Endothelial cell of umbilical vein (primary cell): ENCODE measurements around the gene C2orf81. TPM values are rescaled to one million over a fixed set of nuclear protein-coding genes. Genes with fewer than 3 reads are reported as not detected.

Experiments used
- BruUV-seq: library from RNA; stranded (reverse); fragments of 400-500 nt; replicated peaks from 2 replicates; lab custom pipeline; 2021; lab: Mats Ljungman, UMichigan
- CTCF ChIA-PET: fragments of 300-600, 350-600 bp; sonication (Branson Sonifier 250); formaldehyde crosslinking; loops from one replicate; lab custom pipeline; 2021; ENCODE audit warnings: antibody characterized with exemption, inconsistent platforms; lab: Charles Lee
- POLR2A ChIA-PET: fragments of 300-600, 350-600 bp; sonication (Branson Sonifier 250); formaldehyde crosslinking; loops from one replicate; lab custom pipeline; 2021; ENCODE audit warnings: antibody characterized with exemption, inconsistent platforms; lab: Charles Lee
- DNase-seq: peaks from one replicate; pipeline ENCODE4 v3.0.0-alpha.2; 2011; ENCODE audit warnings: low read depth, low spot score
- FAIRE-seq: peaks from 2 replicates; lab custom pipeline; 2011; peaks lifted over from hg19 to GRCh38; lab: Jason Lieb, UNC
- H2AFZ ChIP-seq: 2 replicates; pipeline ENCODE4 v1.6.0; 2012; ENCODE audit warnings: low read depth, low read length, control low read depth, inconsistent platforms
- H3K27ac ChIP-seq: 2 replicates; pipeline ENCODE4 v1.5.1; 2011; ENCODE audit warnings: low read depth, mild to moderate bottlenecking, control low read depth, low read length, moderate library complexity; ENCODE audit not compliant: insufficient read depth
- H3K27me3 ChIP-seq, 2 experiments: 2 replicates each; pipeline versions ENCODE4 v1.6.0 to v1.6.1; 2011; ENCODE audit warnings: low read length in 2 of 2, mixed read lengths in 1 of 2; ENCODE audit not compliant: control insufficient read depth in 2 of 2, insufficient read depth in 2 of 2
- H3K36me3 ChIP-seq, 2 experiments: 2 replicates in 1 of 2; 3 replicates in 1 of 2; pipeline ENCODE4 v1.5.1; 2011; ENCODE audit warnings: low read length in 2 of 2, mild to moderate bottlenecking in 1 of 2, moderate library complexity in 1 of 2; ENCODE audit not compliant: control insufficient read depth in 2 of 2, insufficient read depth in 2 of 2; ENCODE audit errors: extremely low read depth in 1 of 2
- H3K4me1 ChIP-seq: 3 replicates; pipeline ENCODE4 v1.5.1; 2011; ENCODE audit warnings: mild to moderate bottlenecking, low read length; ENCODE audit not compliant: control insufficient read depth, insufficient read depth; ENCODE audit errors: extremely low read depth
- H3K4me2 ChIP-seq: 2 replicates; pipeline ENCODE4 v1.6.1; 2011; ENCODE audit warnings: low read length, control low read depth, mixed read lengths; ENCODE audit not compliant: insufficient read depth
- H3K4me3 ChIP-seq, 3 experiments: fragments of 200-600 bp in 1 of 3; sonication (generic), shearing (Covaris generic) in 1 of 3; replicated peaks in 1 of 3; 2 replicates each; pipeline ENCODE4 v1.5.1; 2011 to 2016; ENCODE audit warnings: control low read depth in 3 of 3, low read length in 3 of 3, mild to moderate bottlenecking in 2 of 3, inconsistent platforms in 1 of 3, low read depth in 1 of 3, moderate library complexity in 1 of 3; ENCODE audit not compliant: insufficient read depth in 1 of 3
- H3K79me2 ChIP-seq: 2 replicates; pipeline ENCODE4 v1.6.0; 2012; ENCODE audit warnings: low read length, inconsistent platforms; ENCODE audit not compliant: control insufficient read depth, insufficient read depth
- H3K9ac ChIP-seq: replicated peaks from 2 replicates; pipeline ENCODE3; 2011; ENCODE audit warnings: low read length, control low read depth; ENCODE audit not compliant: insufficient read depth; ENCODE audit errors: extremely low read depth
- H3K9me1 ChIP-seq: replicated peaks from 3 replicates; pipeline ENCODE4 v1.6.0; 2011; ENCODE audit warnings: mild to moderate bottlenecking, low read length; ENCODE audit not compliant: control insufficient read depth, insufficient read depth; ENCODE audit errors: extremely low read depth
- H3K9me3 ChIP-seq: replicated peaks from 2 replicates; pipeline ENCODE4 v1.5.1; 2012; ENCODE audit warnings: low read length, inconsistent platforms; ENCODE audit not compliant: control insufficient read depth, insufficient read depth
- H4K20me1 ChIP-seq: replicated peaks from 2 replicates; pipeline ENCODE3; 2011; ENCODE audit warnings: mild to moderate bottlenecking, low read length; ENCODE audit not compliant: control insufficient read depth, insufficient read depth; ENCODE audit errors: extremely low read depth
- CTCF ChIP-seq, 2 donors: IDR thresholded peaks; 1 replicate in 1 of 2; 2 replicates in 1 of 2; pipeline ENCODE4 v1.5.1; 2011; ENCODE audit warnings: low read length in 2 of 2, mild to moderate bottlenecking in 2 of 2, moderate library complexity in 2 of 2, control low read depth in 1 of 2, inconsistent platforms in 1 of 2, low read depth in 1 of 2; ENCODE audit not compliant: insufficient read depth in 1 of 2; ENCODE audit errors: extremely low read depth in 1 of 2
- EZH2 ChIP-seq: IDR thresholded peaks from 2 replicates; pipeline ENCODE4 v1.6.1; 2012; ENCODE audit warnings: borderline replicate concordance, low read depth, mild to moderate bottlenecking, moderate library complexity, low read length, inconsistent platforms; ENCODE audit not compliant: severe bottlenecking
- FOS ChIP-seq: IDR thresholded peaks from 2 replicates; pipeline ENCODE4 v1.6.1; 2011; ENCODE audit warnings: mild to moderate bottlenecking, low read length, moderate library complexity, borderline replicate concordance; ENCODE audit not compliant: insufficient read depth
- GATA2 ChIP-seq: IDR thresholded peaks from 2 replicates; pipeline ENCODE4 v1.7.0; 2011; ENCODE audit warnings: low read depth, mild to moderate bottlenecking, moderate library complexity, mixed read lengths, low read length; ENCODE audit not compliant: insufficient read length, insufficient read depth
- JUN ChIP-seq: IDR thresholded peaks from 2 replicates; pipeline ENCODE4 v1.6.1; 2011; ENCODE audit warnings: borderline replicate concordance, low read depth; ENCODE audit not compliant: insufficient read length, insufficient read depth
- MYC ChIP-seq: IDR thresholded peaks from one replicate; pipeline ENCODE4 v1.6.1; 2011; ENCODE audit warnings: mild to moderate bottlenecking, low read depth, low read length
- POLR2AphosphoS5 ChIP-seq: IDR thresholded peaks from 2 replicates; pipeline ENCODE4 v1.6.1; 2012; ENCODE audit warnings: low read depth, mild to moderate bottlenecking, control low read depth, low read length, moderate library complexity; ENCODE audit not compliant: insufficient read depth
- dilution Hi-C: fragments of 300-500 bp; cut with MboI; formaldehyde crosslinking; loops from one replicate; pipeline ENCODE4 v1.15.0; 2019; ENCODE audit warnings: low sequenced_read_pairs; ENCODE audit not compliant: extremely low pct_ligation_motif_present
- intact Hi-C: fragments of 100-400 bp; cut with micrococcal nuclease; formaldehyde crosslinking; loops from one replicate; pipeline ENCODE4 v1.10.0; 2022
- polyA plus RNA-seq, 4 experiments: library from polyadenylated mRNA; depleted of rRNA in 3 of 4; stranded (reverse) in 3 of 4; unstranded in 1 of 4; fragments of >200 nt; gene quantifications; 2 replicates each; pipeline versions ENCODE4 v1.2.1 to v1.2.3, GENCODE V29; 2011 to 2012; ENCODE audit warnings: missing spikeins in 1 of 4
- total RNA-seq: library from RNA; stranded (reverse); gene quantifications from 2 replicates; pipeline ENCODE4 v1.2.3, GENCODE V29; 2021
- TF ChIP-seq, protein P1 (sequence below): IDR thresholded peaks from 2 replicates; pipeline ENCODE4 v1.6.1; 2011; ENCODE audit not compliant: insufficient read depth, insufficient read length

C2orf81 gene
- total and polyA plus RNA-seq, 2 donors (not counting 3 experiments of a cell fraction or from before 2014, with no cell fraction given) = 0.17 to 0.71 TPM

- no TSS peak for BruUV-seq
- no peaks in the 10 kb centered on the region for H3K4me1 ChIP-seq
- H3K79me2 ChIP-seq = peaks cover 10% of the 10 kb centered on the region
- H3K27ac ChIP-seq = no peak overlapping the region
- intact Hi-C loops = no loop called here
- POLR2A ChIA-PET = no interaction called here
- CTCF ChIA-PET = interaction anchor here (1.1 to 1.5 kb wide), 2 partner anchors 17 to 40 kb away, joined by 3 to 5 read pairs; no protein-coding TSS in a partner anchor
- H3K4me3 ChIP-seq = no peak overlapping the region
- H4K20me1 ChIP-seq = no peaks in the 10 kb centered on the region
- H3K9ac ChIP-seq = no peak overlapping the region
- H3K9me3 ChIP-seq = no peaks in the 10 kb centered on the region
- dilution Hi-C loops = no loop called here
- H3K27me3 ChIP-seq = no peaks in the 10 kb centered on the region
- H3K4me2 ChIP-seq = no peak overlapping the region
- H2AFZ ChIP-seq = no peak overlapping the region
- peaks cover 5 to 31% of the 10 kb centered on the region in 2 experiments for H3K36me3 ChIP-seq
- no peak for TF ChIP-seq POLR2AphosphoS5
- DNase-seq = peak; percentile 19
- H3K9me1 ChIP-seq = no peaks in the 10 kb centered on the region
- no peak for FAIRE-seq
Measured at GRCh38 chr2:74374509-74375205, 46.8 kb downstream of the C2orf81 start.

- Histone ChIP-seq H3K9me3 (no peaks in the 10 kb centered on the region), H3K4me1 (no peaks in the 10 kb centered on the region), H3K79me2 (peaks cover 4% of the 10 kb centered on the region), H3K27me3 (no peaks in the 10 kb centered on the region), H3K27ac (no peak overlapping the region), H3K9ac (no peak overlapping the region), H3K9me1 (no peaks in the 10 kb centered on the region), H3K36me3 (peaks cover 5 to 36% of the 10 kb centered on the region in 2 experiments), H3K4me3 (no peak overlapping the region), H3K4me2 (no peak overlapping the region), H4K20me1 (no peaks in the 10 kb centered on the region), H2AFZ (no peak overlapping the region)
- intact Hi-C loops (no loop called here), dilution Hi-C loops (no loop called here)
- ChIA-PET CTCF (interaction anchor here (0.6 to 1.5 kb wide), 3 partner anchors 18 to 39 kb away, joined by 3 to 5 read pairs (median 3); no protein-coding TSS in a partner anchor), POLR2A (no interaction called here)
- DNase-seq = no peak
- FAIRE-seq = no peak
- no TSS peak for BruUV-seq
- TF ChIP-seq GATA2 = no peak
- TF ChIP-seq, protein P1, sequence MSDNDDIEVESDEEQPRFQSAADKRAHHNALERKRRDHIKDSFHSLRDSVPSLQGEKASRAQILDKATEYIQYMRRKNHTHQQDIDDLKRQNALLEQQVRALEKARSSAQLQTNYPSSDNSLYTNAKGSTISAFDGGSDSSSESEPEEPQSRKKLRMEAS = no peak
- no peak for TF ChIP-seq CTCF (IDR thresholded peaks at IDR 0.05; ENCODE audit: extremely low read depth in 1 of 2, insufficient read depth in 1 of 2, low read depth in 1 of 2, low read length in 2 of 2)
- TF ChIP-seq POLR2AphosphoS5 = no peak
- no peak for TF ChIP-seq JUN
- no peak for TF ChIP-seq FOS
- no peak for TF ChIP-seq MYC
- TF ChIP-seq EZH2 = no peak
Measured at GRCh38 chr2:74373985-74374384, 47.4 kb downstream of the C2orf81 start.
